Lung (tissue), 12 donors: Measurements from ENCODE around the gene SLC6A17. TPM values are rescaled to one million over a fixed set of nuclear protein-coding genes. Genes with fewer than 3 reads are reported as not detected.
A peak's percentile ranks its signal among the peaks of the same experiment; 100 is the strongest.

Experiments used
- ATAC-seq: fragments of 200-7000 bp; cut with Tn5 transposase; one replicate; pipeline ENCODE4 v1.9.1; 2020; ENCODE audit warnings: moderate number of reproducible peaks; ENCODE audit not compliant: insufficient read depth, low FRiP score
- DNase-seq, 3 donors: peaks; one replicate each; pipeline ENCODE4 v3.0.0-alpha.2; 2013 to 2017
- H3K27ac ChIP-seq, 2 donors: one replicate each; pipeline ENCODE4 v1.5.1; 2013; ENCODE audit warnings: mild to moderate bottlenecking in 2 of 2, moderate library complexity in 2 of 2, control low read depth in 1 of 2, inconsistent platforms in 1 of 2, low read depth in 1 of 2, low read length in 1 of 2
- H3K27me3 ChIP-seq, 3 donors: one replicate each; pipeline ENCODE4 v1.5.1; 2013; ENCODE audit warnings: low read length in 2 of 3; ENCODE audit not compliant: control insufficient read depth in 3 of 3, insufficient read depth in 3 of 3
- H3K36me3 ChIP-seq, 4 donors: one replicate each; pipeline ENCODE4 v1.5.1; 2013; ENCODE audit warnings: low read length in 4 of 4, mild to moderate bottlenecking in 1 of 4, moderate library complexity in 1 of 4; ENCODE audit not compliant: control insufficient read depth in 4 of 4, insufficient read depth in 4 of 4
- H3K4me1 ChIP-seq, 5 donors: one replicate each; pipeline ENCODE4 v1.5.1; 2013; ENCODE audit warnings: low read length in 5 of 5, mild to moderate bottlenecking in 2 of 5, moderate library complexity in 1 of 5; ENCODE audit not compliant: control insufficient read depth in 5 of 5, insufficient read depth in 5 of 5
- H3K4me3 ChIP-seq: one replicate; pipeline ENCODE4 v1.5.1; 2013; ENCODE audit warnings: mild to moderate bottlenecking, control low read depth, moderate library complexity
- H3K9ac ChIP-seq, 2 donors: one replicate each; pipeline ENCODE4 v1.5.1; 2013; ENCODE audit warnings: low read length in 2 of 2, control low read depth in 1 of 2; ENCODE audit not compliant: insufficient read depth in 1 of 2
- H3K9me3 ChIP-seq, 4 donors: one replicate each; pipeline ENCODE4 v1.5.1; 2013; ENCODE audit warnings: low read length in 3 of 4, mild to moderate bottlenecking in 1 of 4, moderate library complexity in 1 of 4; ENCODE audit not compliant: control insufficient read depth in 4 of 4, insufficient read depth in 3 of 4
- WGBS, 2 donors: extraction: QIAGEN DNeasy Blood & Tissue Kit; methylation state at CpG; one replicate each; pipeline ENCODE4 v1.1.7; 2013; 5-methylcytosine and 5-hydroxymethylcytosine counted together
- polyA plus RNA-seq, 2 donors: library from polyadenylated mRNA; stranded (reverse); fragments of 200-250 nt; gene quantifications; one replicate each; pipeline ENCODE4 v1.2.1, GENCODE V29; 2013
- total RNA-seq, 2 donors: library from RNA; depleted of rRNA in 1 of 2; stranded (reverse); fragments of >200 nt in 1 of 2; gene quantifications; one replicate each; pipeline ENCODE4 v1.2.1, GENCODE V29; 2014 to 2021
- TF ChIP-seq, protein P1 (sequence below): IDR thresholded peaks from 2 replicates; pipeline ENCODE4 v1.5.1; 2012; ENCODE audit warnings: mild to moderate bottlenecking; ENCODE audit errors: control extremely low read depth, extremely low read depth
- donor health status: control.
- donor health status: control.
- donor health status: Bipolar disorder and iron deficiency.
- donor health status: healthy.
- donor health status: DM: yes; HTN: yes; CAD: no.

SLC6A17 gene
- total and polyA plus RNA-seq, 4 donors = 0.02 to 0.09 (median 0.03) TPM

- no peaks in the 10 kb centered on the region for H3K36me3 ChIP-seq
- peaks cover 0 to 45% (median 29%) of the 10 kb centered on the region in 3 donors for H3K27me3 ChIP-seq
- H3K9me3 ChIP-seq = no peaks in the 10 kb centered on the region
- ATAC-seq = peak; percentile 87
- 2 to 5% methylated on average over 38 to 103 of the region's 103 CpGs for WGBS, 2 donors
- TF ChIP-seq, protein P1, sequence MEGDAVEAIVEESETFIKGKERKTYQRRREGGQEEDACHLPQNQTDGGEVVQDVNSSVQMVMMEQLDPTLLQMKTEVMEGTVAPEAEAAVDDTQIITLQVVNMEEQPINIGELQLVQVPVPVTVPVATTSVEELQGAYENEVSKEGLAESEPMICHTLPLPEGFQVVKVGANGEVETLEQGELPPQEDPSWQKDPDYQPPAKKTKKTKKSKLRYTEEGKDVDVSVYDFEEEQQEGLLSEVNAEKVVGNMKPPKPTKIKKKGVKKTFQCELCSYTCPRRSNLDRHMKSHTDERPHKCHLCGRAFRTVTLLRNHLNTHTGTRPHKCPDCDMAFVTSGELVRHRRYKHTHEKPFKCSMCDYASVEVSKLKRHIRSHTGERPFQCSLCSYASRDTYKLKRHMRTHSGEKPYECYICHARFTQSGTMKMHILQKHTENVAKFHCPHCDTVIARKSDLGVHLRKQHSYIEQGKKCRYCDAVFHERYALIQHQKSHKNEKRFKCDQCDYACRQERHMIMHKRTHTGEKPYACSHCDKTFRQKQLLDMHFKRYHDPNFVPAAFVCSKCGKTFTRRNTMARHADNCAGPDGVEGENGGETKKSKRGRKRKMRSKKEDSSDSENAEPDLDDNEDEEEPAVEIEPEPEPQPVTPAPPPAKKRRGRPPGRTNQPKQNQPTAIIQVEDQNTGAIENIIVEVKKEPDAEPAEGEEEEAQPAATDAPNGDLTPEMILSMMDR = no peak
- peak within 1 kb of the TSS; percentile 55 to 94 for H3K27ac ChIP-seq
- peak; percentile 67 to 85 (median 76) for DNase-seq
- no peak within 1 kb of the TSS for H3K9ac ChIP-seq
- peak within 1 kb of the TSS; percentile 70 for H3K4me3 ChIP-seq
- H3K4me1 ChIP-seq = peaks cover 0 to 12% (median 4%) of the 10 kb centered on the region in 5 donors
Observed at GRCh38 chr1:110209715-110210603, 59.7 kb downstream of the SLC6A17 start, which contains the start of gene KCNC4. Gene KCNC4 (plus strand): TSS chr1:110210314. CDS start chr1:110211500, 1,186 bp downstream.

DNA sequence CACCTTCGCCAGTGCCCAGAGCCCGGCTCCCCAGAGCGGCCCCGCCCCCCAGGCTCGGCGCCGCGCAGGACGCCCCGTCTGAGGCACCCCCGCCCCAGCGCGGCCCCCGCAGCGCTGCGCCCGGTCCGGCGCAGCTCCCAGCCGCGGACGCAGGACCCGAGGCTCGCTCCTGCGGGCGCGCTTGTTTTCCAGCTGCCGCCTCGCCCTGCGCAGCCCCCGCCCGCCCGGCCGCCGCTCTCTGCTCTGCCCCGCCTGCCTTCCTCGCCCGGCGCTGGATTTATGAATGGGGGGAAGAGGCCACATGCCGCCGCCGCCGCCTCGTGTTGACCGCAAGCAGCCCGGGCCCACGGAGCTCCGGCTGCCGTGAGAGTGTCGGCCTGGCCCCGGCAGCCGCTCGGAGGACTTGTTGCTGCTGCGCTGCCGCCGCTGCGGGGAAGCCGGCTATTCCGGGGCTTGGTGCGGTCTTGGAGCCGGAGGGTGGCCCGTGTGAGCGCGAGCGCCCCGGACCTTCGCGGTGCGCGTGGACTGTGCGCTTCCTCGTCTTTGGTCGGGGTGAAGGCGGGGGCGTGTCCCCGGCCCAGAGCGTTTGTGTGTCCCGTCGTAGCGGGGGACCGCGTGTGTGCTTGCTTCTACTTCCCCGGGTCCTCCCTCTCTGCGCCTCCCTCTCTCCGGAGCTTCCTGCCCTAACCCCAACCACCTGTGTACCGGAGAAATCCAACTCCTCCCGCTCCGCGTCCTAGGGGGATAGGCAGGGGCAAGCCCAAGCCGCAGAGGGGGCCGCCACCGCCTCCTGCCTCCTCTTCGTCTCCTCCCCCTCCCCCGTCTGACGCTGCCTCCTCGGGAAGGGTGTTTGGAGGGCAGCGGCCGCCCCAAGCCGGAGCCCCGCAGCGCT is 60.6 kb downstream of the SLC6A17 start:
- H3K4me1 ChIP-seq = peaks cover 0 to 12% (median 4%) of the 10 kb centered on the region in 5 donors
- H3K27me3 ChIP-seq = peaks cover 0 to 46% (median 29%) of the 10 kb centered on the region in 3 donors
- DNase-seq (peak; percentile 25 to 43 (median 37)), ATAC-seq (peak; percentile 15)
- H3K4me3 ChIP-seq = peak overlapping the region; percentile 70
- 0 to 1% methylated on average over 75 to 101 of the region's 101 CpGs for WGBS, 2 donors
- H3K9ac ChIP-seq = no peak overlapping the region
- no peaks in the 10 kb centered on the region for H3K36me3 ChIP-seq
- H3K27ac ChIP-seq = peak overlapping the region; percentile 55 to 60
- H3K9me3 ChIP-seq = no peaks in the 10 kb centered on the region
- TF ChIP-seq, protein P1 = no peak

DNA sequence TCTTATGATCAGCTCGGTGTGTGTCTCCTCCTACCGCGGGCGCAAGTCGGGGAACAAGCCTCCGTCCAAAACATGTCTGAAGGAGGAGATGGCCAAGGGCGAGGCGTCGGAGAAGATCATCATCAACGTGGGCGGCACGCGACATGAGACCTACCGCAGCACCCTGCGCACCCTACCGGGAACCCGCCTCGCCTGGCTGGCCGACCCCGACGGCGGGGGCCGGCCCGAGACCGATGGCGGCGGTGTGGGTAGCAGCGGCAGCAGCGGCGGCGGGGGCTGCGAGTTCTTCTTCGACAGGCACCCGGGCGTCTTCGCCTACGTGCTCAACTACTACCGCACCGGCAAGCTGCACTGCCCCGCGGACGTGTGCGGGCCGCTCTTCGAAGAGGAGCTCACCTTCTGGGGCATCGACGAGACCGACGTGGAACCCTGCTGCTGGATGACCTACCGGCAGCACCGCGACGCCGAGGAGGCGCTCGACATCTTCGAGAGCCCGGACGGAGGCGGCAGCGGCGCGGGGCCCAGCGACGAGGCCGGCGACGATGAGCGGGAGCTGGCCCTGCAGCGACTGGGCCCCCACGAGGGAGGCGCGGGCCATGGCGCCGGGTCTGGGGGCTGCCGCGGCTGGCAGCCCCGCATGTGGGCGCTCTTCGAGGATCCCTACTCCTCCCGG is 61.3 kb downstream of the SLC6A17 start:
- peaks cover 0 to 12% (median 4%) of the 10 kb centered on the region in 5 donors for H3K4me1 ChIP-seq
- DNase-seq (no peak), ATAC-seq (no peak)
- WGBS, 2 donors = 4 to 7% methylated on average over 75 to 81 of the region's 81 CpGs
- peak overlapping the region in 1 of 2 donors; percentile 60 for H3K27ac ChIP-seq
- peak overlapping the region; percentile 70 for H3K4me3 ChIP-seq
- H3K9me3 ChIP-seq = no peaks in the 10 kb centered on the region
- TF ChIP-seq, protein P1 = no peak
- H3K9ac ChIP-seq = no peak overlapping the region
- peaks cover 0 to 46% (median 29%) of the 10 kb centered on the region in 3 donors for H3K27me3 ChIP-seq
- H3K36me3 ChIP-seq = no peaks in the 10 kb centered on the region
